Mesenchymal stem cell (in vitro differentiated cells and primary cell): ENCODE measurements around the gene SIK3.
A peak's percentile ranks its signal among the peaks of the same experiment; 100 is the strongest.

Source experiments
- DNase-seq: peaks from one replicate; pipeline ENCODE4 v3.0.0-alpha.2; 2013
- H2AFZ ChIP-seq: one replicate; pipeline ENCODE4 v1.6.1; 2013; ENCODE audit warnings: low read depth, mild to moderate bottlenecking, control low read depth, inconsistent platforms, low read length, moderate library complexity
- H2AK5ac ChIP-seq: 2 replicates; pipeline ENCODE4 v1.6.1; 2013; ENCODE audit warnings: low read length, moderate library complexity, mild to moderate bottlenecking, inconsistent platforms; ENCODE audit not compliant: severe bottlenecking
- H2BK120ac ChIP-seq: one replicate; pipeline ENCODE4 v1.6.1; 2013; ENCODE audit warnings: low read depth, mild to moderate bottlenecking, inconsistent platforms, low read length, moderate library complexity
- H2BK12ac ChIP-seq, 2 experiments: one replicate each; pipeline ENCODE4 v1.6.1; 2013; ENCODE audit warnings: inconsistent platforms in 2 of 2, low read length in 2 of 2, mild to moderate bottlenecking in 2 of 2, moderate library complexity in 2 of 2, control low read depth in 1 of 2
- H2BK15ac ChIP-seq: one replicate; pipeline ENCODE4 v1.6.1; 2013; ENCODE audit warnings: mild to moderate bottlenecking, low read depth, inconsistent platforms; ENCODE audit not compliant: poor library complexity, severe bottlenecking
- H2BK5ac ChIP-seq: 2 replicates; pipeline ENCODE4 v1.6.1; 2013; ENCODE audit warnings: low read depth, mild to moderate bottlenecking, low read length, control low read depth, inconsistent platforms; ENCODE audit not compliant: poor library complexity, severe bottlenecking
- H3K14ac ChIP-seq, 2 experiments: one replicate each; pipeline ENCODE4 v1.6.1; 2013; ENCODE audit warnings: inconsistent platforms in 2 of 2, low read length in 2 of 2, control low read depth in 1 of 2, mild to moderate bottlenecking in 1 of 2, moderate library complexity in 1 of 2
- H3K18ac ChIP-seq, 2 experiments: one replicate each; pipeline ENCODE4 v1.6.1; 2013; ENCODE audit warnings: inconsistent platforms in 2 of 2, low read length in 2 of 2, control low read depth in 1 of 2, low read depth in 1 of 2, mild to moderate bottlenecking in 1 of 2
- H3K23ac ChIP-seq, 2 experiments: one replicate each; pipeline ENCODE4 v1.6.1; 2013; ENCODE audit warnings: inconsistent platforms in 2 of 2, low read length in 2 of 2, mild to moderate bottlenecking in 2 of 2, moderate library complexity in 2 of 2, control low read depth in 1 of 2
- H3K27ac ChIP-seq: 2 replicates; pipeline ENCODE4 v1.5.1; 2013; ENCODE audit warnings: mild to moderate bottlenecking, moderate library complexity, low read length, control low read depth, inconsistent platforms; ENCODE audit not compliant: poor library complexity, severe bottlenecking
- H3K27me3 ChIP-seq, 2 experiments: 2 replicates each; pipeline versions ENCODE4 v1.6.1 to v1.7.0; 2013; ENCODE audit warnings: low read length in 2 of 2, mild to moderate bottlenecking in 2 of 2, moderate library complexity in 2 of 2, control low read depth in 1 of 2, inconsistent platforms in 1 of 2; ENCODE audit not compliant: control insufficient read depth in 1 of 2, insufficient read depth in 1 of 2
- H3K36me3 ChIP-seq, 2 experiments: 2 replicates each; pipeline versions ENCODE4 v1.6.1 to v1.7.0; 2013; ENCODE audit warnings: low read length in 2 of 2, control low read depth in 1 of 2, inconsistent platforms in 1 of 2, low read depth in 1 of 2, mild to moderate bottlenecking in 1 of 2; ENCODE audit not compliant: insufficient read depth in 2 of 2, control insufficient read depth in 1 of 2
- H3K4ac ChIP-seq, 2 experiments: one replicate each; pipeline ENCODE4 v1.6.1; 2013; ENCODE audit warnings: inconsistent platforms in 2 of 2, low read length in 2 of 2, mild to moderate bottlenecking in 2 of 2, moderate library complexity in 2 of 2, control low read depth in 1 of 2, low read depth in 1 of 2
- H3K4me1 ChIP-seq: 2 replicates; pipeline ENCODE4 v1.6.1; 2013; ENCODE audit warnings: low read depth, low read length, control low read depth; ENCODE audit not compliant: control insufficient read depth, insufficient read depth
- H3K4me2 ChIP-seq: 2 replicates; pipeline ENCODE4 v1.6.1; 2013; ENCODE audit warnings: low read length, mild to moderate bottlenecking, inconsistent platforms; ENCODE audit not compliant: poor library complexity, severe bottlenecking
- H3K4me3 ChIP-seq, 2 experiments: 2 replicates each; pipeline versions ENCODE4 v1.5.1 to v1.7.0; 2013; ENCODE audit warnings: low read length in 2 of 2, mild to moderate bottlenecking in 2 of 2, control low read depth in 1 of 2, low read depth in 1 of 2; ENCODE audit not compliant: insufficient read depth in 1 of 2
- H3K79me1 ChIP-seq: replicated peaks from 2 replicates; pipeline ENCODE4 v1.6.1; 2013; ENCODE audit warnings: mild to moderate bottlenecking, control low read depth, low read length, inconsistent platforms; ENCODE audit not compliant: poor library complexity, severe bottlenecking
- H3K9ac ChIP-seq: 2 replicates; pipeline ENCODE4 v1.7.0; 2013; ENCODE audit warnings: mild to moderate bottlenecking, low read length, moderate library complexity
- H3K9me3 ChIP-seq: 2 replicates; pipeline ENCODE4 v1.7.0; 2013; ENCODE audit warnings: mild to moderate bottlenecking, low read length; ENCODE audit not compliant: control insufficient read depth
- H4K8ac ChIP-seq: one replicate; pipeline ENCODE4 v1.6.1; 2013; ENCODE audit warnings: inconsistent platforms, mild to moderate bottlenecking, low read length, moderate library complexity
- H4K91ac ChIP-seq: one replicate; pipeline ENCODE4 v1.6.1; 2013; ENCODE audit warnings: mild to moderate bottlenecking, low read length, inconsistent platforms
- WGBS: methylation state at CpG from one replicate; pipeline ENCODE4 v1.1.7; 2013; ENCODE audit warnings: mixed read lengths; 5-methylcytosine and 5-hydroxymethylcytosine counted together

Gene SIK3

GRCh38 chr11:116864531-116864930 is 233.7 kb downstream of the SIK3 start:
- Histone ChIP-seq H3K4me3 (no peak overlapping the region), H4K8ac (no peak overlapping the region), H2BK15ac (no peak overlapping the region), H2BK5ac (no peak overlapping the region), H3K27me3 (no peaks in the 10 kb centered on the region), H3K9me3 (no peaks in the 10 kb centered on the region), H2AK5ac (no peak overlapping the region), H2BK12ac (no peak overlapping the region), H3K18ac (no peak overlapping the region), H3K79me1 (no peaks in the 10 kb centered on the region), H4K91ac (no peak overlapping the region), H3K23ac (no peak overlapping the region), H2AFZ (no peak overlapping the region), H3K27ac (no peak overlapping the region), H3K9ac (no peak overlapping the region), H3K4me2 (no peak overlapping the region), H3K36me3 (peaks cover 14 to 74% of the 10 kb centered on the region in 2 experiments), H3K14ac (no peak overlapping the region), H2BK120ac (no peak overlapping the region), H3K4me1 (no peaks in the 10 kb centered on the region), H3K4ac (no peak overlapping the region)
- 96% methylated on average over 5 of the region's 5 CpGs for WGBS
- DNase-seq = no peak

GRCh38 chr11:116862951-116863350 is 235.3 kb downstream of the SIK3 start:
- Histone ChIP-seq H2BK15ac (no peak overlapping the region), H2BK120ac (no peak overlapping the region), H2BK5ac (no peak overlapping the region), H2BK12ac (no peak overlapping the region), H4K8ac (no peak overlapping the region), H3K4me2 (no peak overlapping the region), H3K9me3 (no peaks in the 10 kb centered on the region), H3K23ac (no peak overlapping the region), H3K4ac (no peak overlapping the region), H3K27ac (no peak overlapping the region), H3K27me3 (no peaks in the 10 kb centered on the region), H3K79me1 (no peaks in the 10 kb centered on the region), H3K14ac (no peak overlapping the region), H3K9ac (no peak overlapping the region), H3K36me3 (peaks cover 27 to 74% of the 10 kb centered on the region in 2 experiments), H2AFZ (no peak overlapping the region), H3K4me1 (no peaks in the 10 kb centered on the region), H3K4me3 (no peak overlapping the region), H3K18ac (no peak overlapping the region), H2AK5ac (no peak overlapping the region), H4K91ac (no peak overlapping the region)
- 97% methylated on average over 2 of the region's 3 CpGs for WGBS
- no peak for DNase-seq

DNA sequence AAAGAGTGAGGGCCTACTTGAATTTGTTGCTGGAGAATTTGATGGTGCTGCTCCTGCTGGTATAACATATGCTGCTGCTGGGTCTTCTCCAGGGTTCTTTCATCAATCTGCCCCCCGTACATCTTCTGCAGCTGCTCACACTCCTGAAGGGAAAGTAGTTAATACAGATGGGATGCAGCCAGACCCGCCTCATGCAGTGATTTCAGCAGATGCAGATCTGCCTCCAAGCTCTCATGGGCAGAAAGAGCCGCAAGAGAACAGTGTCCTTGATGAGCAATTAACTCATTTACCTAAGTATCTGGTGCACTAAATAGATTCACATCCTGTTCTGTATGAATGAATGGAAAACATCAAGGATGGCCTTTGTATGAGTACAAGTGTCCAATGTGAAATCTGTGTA is 236.0 kb downstream of the SIK3 start:
- Histone ChIP-seq H2BK15ac (no peak overlapping the region), H3K14ac (no peak overlapping the region), H4K91ac (no peak overlapping the region), H3K79me1 (no peaks in the 10 kb centered on the region), H3K27me3 (no peaks in the 10 kb centered on the region), H2BK12ac (no peak overlapping the region), H3K4me3 (no peak overlapping the region), H3K18ac (no peak overlapping the region), H2BK5ac (no peak overlapping the region), H3K4me1 (no peaks in the 10 kb centered on the region), H3K4me2 (no peak overlapping the region), H2AFZ (no peak overlapping the region), H3K9me3 (no peaks in the 10 kb centered on the region), H3K36me3 (peaks cover 28 to 74% of the 10 kb centered on the region in 2 experiments), H2AK5ac (no peak overlapping the region), H3K4ac (no peak overlapping the region), H4K8ac (no peak overlapping the region), H3K27ac (no peak overlapping the region), H3K9ac (no peak overlapping the region), H3K23ac (no peak overlapping the region), H2BK120ac (no peak overlapping the region)
- DNase-seq = no peak
- WGBS = 100% methylated on average over 2 of the region's 3 CpGs

GRCh38 chr11:116861539-116861938 is 236.7 kb downstream of the SIK3 start:
- WGBS = 18% methylated on average over 1 of the region's 1 CpG
- DNase-seq = peak; percentile 32
- Histone ChIP-seq H4K8ac (no peak overlapping the region), H2BK12ac (no peak overlapping the region), H2AFZ (no peak overlapping the region), H3K36me3 (peaks cover 29 to 73% of the 10 kb centered on the region in 2 experiments), H3K27me3 (no peaks in the 10 kb centered on the region), H4K91ac (no peak overlapping the region), H3K9ac (no peak overlapping the region), H2BK120ac (no peak overlapping the region), H3K14ac (no peak overlapping the region), H3K4me2 (no peak overlapping the region), H3K4ac (no peak overlapping the region), H2BK5ac (no peak overlapping the region), H3K9me3 (no peaks in the 10 kb centered on the region), H2BK15ac (no peak overlapping the region), H3K4me1 (no peaks in the 10 kb centered on the region), H3K27ac (no peak overlapping the region), H2AK5ac (no peak overlapping the region), H3K79me1 (peaks cover 1% of the 10 kb centered on the region), H3K4me3 (no peak overlapping the region), H3K18ac (no peak overlapping the region), H3K23ac (no peak overlapping the region)
